Mesendoderm (in vitro differentiated cells): ENCODE results near the gene TRAF5.
A peak's percentile ranks its signal among the peaks of the same experiment; 100 is the strongest.
"Not testable (repeated sequence)": the region's sequence is repeated elsewhere in the genome, so short reads cannot be mapped to it uniquely, and the experiment has no call there.

ENCODE experiments used
- DNase-seq: peaks from one replicate; pipeline ENCODE4 v3.0.0; 2013
- H2AK5ac ChIP-seq: 2 replicates; pipeline ENCODE4 v1.6.1; 2013; ENCODE audit warnings: low read length, inconsistent platforms
- H2BK120ac ChIP-seq: 2 replicates; pipeline ENCODE4 v1.6.1; 2013; ENCODE audit warnings: low read depth, mild to moderate bottlenecking, low read length, moderate library complexity, mixed read lengths
- H2BK15ac ChIP-seq: replicated peaks from 2 replicates; pipeline ENCODE4 v1.6.1; 2013; ENCODE audit warnings: low read depth, mild to moderate bottlenecking, moderate library complexity
- H2BK5ac ChIP-seq: 2 replicates; pipeline ENCODE4 v1.6.1; 2013; ENCODE audit warnings: low read length, inconsistent platforms
- H3K18ac ChIP-seq: 2 replicates; pipeline ENCODE4 v1.6.1; 2013; ENCODE audit warnings: mild to moderate bottlenecking, low read length, mixed read lengths
- H3K23ac ChIP-seq: one replicate; pipeline ENCODE4 v1.6.1; 2013; ENCODE audit warnings: low read length
- H3K27ac ChIP-seq: 2 replicates; pipeline ENCODE4 v1.5.1; 2013; ENCODE audit warnings: low read depth, mild to moderate bottlenecking, inconsistent platforms, low read length, moderate library complexity
- H3K27me3 ChIP-seq: 2 replicates; pipeline ENCODE4 v1.6.1; 2013; ENCODE audit warnings: low read length, control low read depth, mild to moderate bottlenecking, inconsistent platforms; ENCODE audit not compliant: insufficient read depth, poor library complexity
- H3K36me3 ChIP-seq: 2 replicates; pipeline ENCODE4 v1.6.1; 2013; ENCODE audit warnings: low read length, inconsistent platforms; ENCODE audit not compliant: control insufficient read depth, insufficient read depth
- H3K4ac ChIP-seq: one replicate; pipeline ENCODE4 v1.6.1; 2013; ENCODE audit warnings: low read depth, mild to moderate bottlenecking, low read length, moderate library complexity
- H3K4me1 ChIP-seq: 2 replicates; pipeline ENCODE4 v1.6.1; 2013; ENCODE audit warnings: low read depth, low read length, inconsistent platforms; ENCODE audit not compliant: control insufficient read depth
- H3K4me2 ChIP-seq: 2 replicates; pipeline ENCODE4 v1.6.1; 2013; ENCODE audit warnings: low read length
- H3K4me3 ChIP-seq: 2 replicates; pipeline ENCODE4 v1.5.1; 2013; ENCODE audit warnings: mild to moderate bottlenecking, low read length
- H3K56ac ChIP-seq: one replicate; pipeline ENCODE4 v1.6.1; 2013; ENCODE audit warnings: low read length
- H3K79me1 ChIP-seq: 2 replicates; pipeline ENCODE4 v1.6.1; 2013; ENCODE audit warnings: low read length, inconsistent platforms
- H3K79me2 ChIP-seq: 2 replicates; pipeline ENCODE4 v1.6.1; 2013; ENCODE audit warnings: mild to moderate bottlenecking, low read length; ENCODE audit not compliant: control insufficient read depth, insufficient read depth
- H3K9ac ChIP-seq: 2 replicates; pipeline ENCODE4 v1.6.1; 2013; ENCODE audit warnings: low read length, inconsistent platforms
- H4K5ac ChIP-seq: one replicate; pipeline ENCODE4 v1.6.1; 2013; ENCODE audit warnings: low read length
- H4K8ac ChIP-seq: one replicate; pipeline ENCODE4 v1.6.1; 2013; ENCODE audit warnings: low read depth, mild to moderate bottlenecking, control low read depth, low read length, moderate library complexity
- WGBS: extraction: QIAGEN DNeasy Blood & Tissue Kit; methylation state at CpG from one replicate; pipeline ENCODE4 v1.1.7; 2013; ENCODE audit warnings: low lambda C conversion rate, missing lambda C conversion rate; ENCODE audit not compliant: insufficient coverage; ENCODE audit errors: extremely low coverage; 5-methylcytosine and 5-hydroxymethylcytosine counted together

TRAF5 gene

GRCh38 chr1:211415700-211416099, 89.1 kb downstream of the TRAF5 start:
- DNase-seq: no peak
- peaks cover 4% of the 10 kb centered on the region for H3K79me1 ChIP-seq
- no peaks in the 10 kb centered on the region for H3K27me3 ChIP-seq
- H2BK15ac ChIP-seq: no peak overlapping the region
- H4K5ac ChIP-seq: no peak overlapping the region
- H3K4ac ChIP-seq: no peak overlapping the region
- H3K56ac ChIP-seq: no peak overlapping the region
- H3K4me3 ChIP-seq: no peak overlapping the region
- no peak overlapping the region for H2AK5ac ChIP-seq
- H3K27ac ChIP-seq: peak overlapping the region; percentile 75
- H3K79me2 ChIP-seq: peaks cover 40% of the 10 kb centered on the region
- H3K4me2 ChIP-seq: no peak overlapping the region
- no CpG with 5 or more reads among the region's 2 CpGs for WGBS
- H2BK120ac ChIP-seq: no peak overlapping the region
- no peaks in the 10 kb centered on the region for H3K36me3 ChIP-seq
- H3K23ac ChIP-seq: no peak overlapping the region
- H4K8ac ChIP-seq: no peak overlapping the region
- no peak overlapping the region for H3K9ac ChIP-seq
- no peak overlapping the region for H2BK5ac ChIP-seq
- no peak overlapping the region for H3K18ac ChIP-seq
- H3K4me1 ChIP-seq: peaks cover 4% of the 10 kb centered on the region

GRCh38 chr1:211416246-211416627, 89.6 kb downstream of the TRAF5 start:
- not testable (repeated sequence) for H2AK5ac ChIP-seq, H3K4me3 ChIP-seq, H3K4ac ChIP-seq, H2BK120ac ChIP-seq, H2BK5ac ChIP-seq, H4K5ac ChIP-seq, H3K79me1 ChIP-seq, H3K4me2 ChIP-seq, H3K23ac ChIP-seq, H2BK15ac ChIP-seq, H3K4me1 ChIP-seq, H3K36me3 ChIP-seq, H3K27me3 ChIP-seq, H3K56ac ChIP-seq
- H3K9ac ChIP-seq: peak overlapping the region; percentile 16
- H4K8ac ChIP-seq: peak overlapping the region; percentile 65
- peaks cover 43% of the 10 kb centered on the region for H3K79me2 ChIP-seq
- peak overlapping the region; percentile 75 for H3K27ac ChIP-seq
- no CpG with 5 or more reads among the region's 43 CpGs for WGBS
- peak overlapping the region; percentile 4 for H3K18ac ChIP-seq
- peak; percentile 63 for DNase-seq

- peak overlapping the region; percentile 75 for H3K27ac ChIP-seq
- not testable (repeated sequence) for H2BK120ac ChIP-seq, H2AK5ac ChIP-seq, H2BK15ac ChIP-seq, H3K23ac ChIP-seq, H3K36me3 ChIP-seq, H3K4me1 ChIP-seq, H3K27me3 ChIP-seq, H2BK5ac ChIP-seq, H3K79me1 ChIP-seq, H3K4me3 ChIP-seq, H3K9ac ChIP-seq, H3K4me2 ChIP-seq, H3K56ac ChIP-seq, H3K4ac ChIP-seq, H4K5ac ChIP-seq
- peak overlapping the region; percentile 4 for H3K18ac ChIP-seq
- peak overlapping the region; percentile 65 for H4K8ac ChIP-seq
- no CpG with 5 or more reads among the region's 46 CpGs for WGBS
- DNase-seq: peak; percentile 75
- peaks cover 45% of the 10 kb centered on the region for H3K79me2 ChIP-seq
Measured at GRCh38 chr1:211416628-211417323, 90.1 kb downstream of the TRAF5 start.

- H3K79me1 ChIP-seq: peaks cover 4% of the 10 kb centered on the region
- peak; percentile 61 for DNase-seq
- no peak overlapping the region for H2BK15ac ChIP-seq
- H3K27ac ChIP-seq: no peak overlapping the region
- no peak overlapping the region for H4K8ac ChIP-seq
- no peak overlapping the region for H3K18ac ChIP-seq
- no peak overlapping the region for H3K23ac ChIP-seq
- H4K5ac ChIP-seq: no peak overlapping the region
- H3K27me3 ChIP-seq: no peaks in the 10 kb centered on the region
- H3K79me2 ChIP-seq: peaks cover 57% of the 10 kb centered on the region
- WGBS: no CpG with 5 or more reads among the region's 2 CpGs
- H2BK120ac ChIP-seq: no peak overlapping the region
- no peak overlapping the region for H3K4ac ChIP-seq
- no peak overlapping the region for H2BK5ac ChIP-seq
- H2AK5ac ChIP-seq: no peak overlapping the region
- H3K4me2 ChIP-seq: no peak overlapping the region
- no peak overlapping the region for H3K56ac ChIP-seq
- H3K9ac ChIP-seq: no peak overlapping the region
- H3K4me1 ChIP-seq: peaks cover 8% of the 10 kb centered on the region
- no peaks in the 10 kb centered on the region for H3K36me3 ChIP-seq
- H3K4me3 ChIP-seq: no peak overlapping the region
Measured at GRCh38 chr1:211420389-211420788, 93.8 kb downstream of the TRAF5 start.

GRCh38 chr1:211420845-211421454, 94.3 kb downstream of the TRAF5 start:
- H2AK5ac ChIP-seq: no peak overlapping the region
- no peak overlapping the region for H3K9ac ChIP-seq
- no peak overlapping the region for H4K5ac ChIP-seq
- no peak overlapping the region for H3K23ac ChIP-seq
- H3K4me1 ChIP-seq: peaks cover 8% of the 10 kb centered on the region
- no peak overlapping the region for H3K4me2 ChIP-seq
- no CpG with 5 or more reads among the region's 2 CpGs for WGBS
- H2BK15ac ChIP-seq: no peak overlapping the region
- no peak overlapping the region for H3K56ac ChIP-seq
- H3K27me3 ChIP-seq: no peaks in the 10 kb centered on the region
- no peak overlapping the region for H3K4ac ChIP-seq
- no peak for DNase-seq
- H2BK120ac ChIP-seq: no peak overlapping the region
- H3K79me1 ChIP-seq: peaks cover 6% of the 10 kb centered on the region
- H3K36me3 ChIP-seq: no peaks in the 10 kb centered on the region
- H3K18ac ChIP-seq: no peak overlapping the region
- H3K79me2 ChIP-seq: peaks cover 60% of the 10 kb centered on the region
- no peak overlapping the region for H2BK5ac ChIP-seq
- no peak overlapping the region for H4K8ac ChIP-seq
- no peak overlapping the region for H3K27ac ChIP-seq
- H3K4me3 ChIP-seq: no peak overlapping the region
